ENCODE results near the gene STRIP2. TPM values are rescaled to one million over a fixed set of nuclear protein-coding genes. Genes with fewer than 3 reads are reported as not detected.
"Not testable (repeated sequence)": the region's sequence is repeated elsewhere in the genome, so short reads cannot be mapped to it uniquely, and the experiment has no call there.

STRIP2 gene
- total RNA-seq, 2 experiments from 2014 or later = 28.3 to 29.7 TPM

GRCh38 chr7:129465080-129465479 is 30.8 kb downstream of the STRIP2 start:
- no peak for DNase-seq
- H3K27ac Mint-ChIP-seq = no peak overlapping the region
- peaks cover 31% of the 10 kb centered on the region for H3K36me3 Mint-ChIP-seq (ENCODE audit: low read depth)
- no peaks in the 10 kb centered on the region for H3K9me3 Mint-ChIP-seq
- no peaks in the 10 kb centered on the region for H3K27me3 Mint-ChIP-seq
- H3K4me3 Mint-ChIP-seq = no peak overlapping the region
- ChIA-PET CTCF (interaction anchor here (1.2 to 3.0 kb wide), 4 partner anchors 8 to 97 kb away, joined by 3 to 11 read pairs (median 4); no protein-coding TSS in a partner anchor), POLR2A (interaction anchor here (1.2 kb wide), 1 partner anchor 98 kb away, joined by 3 read pairs; no protein-coding TSS in a partner anchor)
- peaks cover 8% of the 10 kb centered on the region for H3K4me1 Mint-ChIP-seq

DNA sequence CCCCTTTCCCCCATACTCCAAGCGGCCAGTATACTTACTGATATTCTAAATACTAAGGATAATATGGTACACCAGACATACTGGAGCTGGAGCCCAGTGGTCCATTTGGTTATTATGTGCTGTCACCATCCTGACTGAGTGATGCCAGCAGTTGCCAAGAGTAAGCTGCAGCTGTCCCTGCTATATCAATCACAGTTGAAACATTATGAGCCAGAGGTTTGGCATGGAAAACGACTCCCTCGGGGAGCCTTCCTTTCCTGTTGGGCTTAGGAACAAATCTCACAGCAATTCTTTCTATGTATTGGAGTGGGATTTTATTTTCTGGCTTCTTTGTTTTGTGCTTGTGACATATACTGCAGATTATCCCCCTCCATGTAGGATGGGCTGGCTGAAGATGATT is 32.6 kb downstream of the STRIP2 start:
- CTCF ChIA-PET = interaction anchor here (8.6 kb wide), 1 partner anchor 98 kb away, joined by 142 read pairs; no protein-coding TSS in a partner anchor
- H3K4me1 Mint-ChIP-seq = peaks cover 12% of the 10 kb centered on the region
- H3K36me3 Mint-ChIP-seq (ENCODE audit: low read depth) = peaks cover 31% of the 10 kb centered on the region

DNA sequence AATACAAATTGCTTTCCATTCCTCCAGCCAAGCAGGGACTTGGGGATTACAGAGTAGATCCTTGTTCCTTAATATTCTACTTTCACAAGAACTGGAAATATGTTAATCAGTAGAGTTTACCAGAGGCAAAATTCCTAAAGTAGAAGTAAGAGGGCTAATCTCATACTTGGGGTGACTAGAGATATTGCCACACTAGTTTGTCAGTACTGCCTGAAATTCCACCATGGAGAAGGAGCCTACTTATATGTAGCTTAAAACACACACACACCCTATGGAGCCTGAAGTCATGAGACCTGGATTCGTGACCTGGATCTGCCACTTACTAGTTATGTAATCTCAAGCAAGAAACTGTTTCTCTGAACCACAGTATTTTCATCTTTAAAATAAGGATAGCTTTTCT is 33.9 kb downstream of the STRIP2 start:
- DNase-seq = no peak
- Mint-ChIP-seq H3K4me3 (no peak overlapping the region), H3K36me3 (ENCODE audit: low read depth) (peaks cover 31% of the 10 kb centered on the region), H3K27ac (no peak overlapping the region), H3K27me3 (no peaks in the 10 kb centered on the region), H3K9me3 (no peaks in the 10 kb centered on the region), H3K4me1 (peaks cover 12% of the 10 kb centered on the region)
- POLR2A ChIA-PET = interaction anchor here (1.0 to 1.5 kb wide), 2 partner anchors 34 to 100 kb away, joined by 3 read pairs; partner anchors contain the start of gene STRIP2
- CTCF ChIA-PET = interaction anchor here (0.5 to 8.6 kb wide), 3 partner anchors 99 to 125 kb away, joined by 3 to 142 read pairs (median 4); no protein-coding TSS in a partner anchor

More for the DNA sequence above, 32.6 kb downstream of the STRIP2 start:
- no peak for DNase-seq
- Mint-ChIP-seq H3K4me3 (no peak overlapping the region), H3K27ac (no peak overlapping the region), H3K9me3 (no peaks in the 10 kb centered on the region), H3K27me3 (no peaks in the 10 kb centered on the region)
- POLR2A ChIA-PET = no interaction called here

DNA sequence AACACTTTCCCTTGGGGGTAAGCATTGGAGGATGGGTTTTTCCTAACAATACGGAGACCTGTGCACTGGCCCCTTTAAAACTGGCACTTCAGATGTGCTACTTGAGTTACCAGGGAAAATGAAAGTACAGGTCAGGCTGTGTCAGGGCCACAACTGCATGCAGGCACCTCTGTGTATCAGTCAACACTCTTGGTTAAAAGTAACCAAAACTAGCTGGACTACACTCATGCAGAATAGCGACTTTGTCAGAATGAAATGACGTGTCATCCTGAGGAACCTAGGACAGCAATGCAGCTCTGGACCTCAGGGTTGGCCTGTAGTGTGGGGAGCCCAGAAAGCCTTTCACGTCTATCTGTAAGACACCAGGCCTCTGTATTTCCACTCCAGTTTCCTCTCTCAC is 34.3 kb downstream of the STRIP2 start:
- CTCF ChIA-PET = interaction anchor here (1.5 to 8.6 kb wide), 3 partner anchors 92 to 125 kb away, joined by 4 to 142 read pairs (median 7); no protein-coding TSS in a partner anchor
- H3K36me3 Mint-ChIP-seq (ENCODE audit: low read depth) = peaks cover 33% of the 10 kb centered on the region
- POLR2A ChIA-PET = interaction anchor here (1.0 to 1.5 kb wide), 3 partner anchors 34 to 101 kb away, joined by 3 to 9 read pairs (median 3); partner anchors contain the start of gene STRIP2
- DNase-seq = no peak
- no peak overlapping the region for H3K4me3 Mint-ChIP-seq
- peaks cover 12% of the 10 kb centered on the region for H3K4me1 Mint-ChIP-seq
- peak overlapping the region; percentile 31 for H3K27ac Mint-ChIP-seq
- H3K9me3 Mint-ChIP-seq = no peaks in the 10 kb centered on the region
- H3K27me3 Mint-ChIP-seq = no peaks in the 10 kb centered on the region

- Mint-ChIP-seq H3K27me3 (no peaks in the 10 kb centered on the region), H3K9me3 (no peaks in the 10 kb centered on the region), H3K4me1 (peaks cover 12% of the 10 kb centered on the region), H3K27ac (no peak overlapping the region), H3K4me3 (no peak overlapping the region), H3K36me3 (ENCODE audit: low read depth) (peaks cover 31% of the 10 kb centered on the region)
- ChIA-PET CTCF (interaction anchor here (0.6 to 8.6 kb wide), 6 partner anchors 36 to 127 kb away, joined by 3 to 142 read pairs (median 7); partner anchors contain the start of gene STRIP2), POLR2A (interaction anchor here (1.5 kb wide), 1 partner anchor 102 kb away, joined by 9 read pairs; no protein-coding TSS in a partner anchor)
- no peak for DNase-seq
Observed at GRCh38 chr7:129469930-129470329, 35.7 kb downstream of the STRIP2 start.

- H3K27me3 Mint-ChIP-seq = no peaks in the 10 kb centered on the region
- H3K4me1 Mint-ChIP-seq = peaks cover 12% of the 10 kb centered on the region
- DNase-seq = no peak
- peaks cover 28% of the 10 kb centered on the region for H3K36me3 Mint-ChIP-seq (ENCODE audit: low read depth)
- CTCF ChIA-PET = interaction anchor here (0.6 to 8.6 kb wide), 9 partner anchors 36 to 307 kb away, joined by 3 to 142 read pairs (median 6); partner anchors contain the start of gene STRIP2
- no peaks in the 10 kb centered on the region for H3K9me3 Mint-ChIP-seq
- no peak overlapping the region for H3K4me3 Mint-ChIP-seq
- POLR2A ChIA-PET = interaction anchor here (3.2 kb wide), 1 partner anchor 103 kb away, joined by 10 read pairs; no protein-coding TSS in a partner anchor
- no peak overlapping the region for H3K27ac Mint-ChIP-seq
Observed at GRCh38 chr7:129470411-129470810, 36.2 kb downstream of the STRIP2 start.

- H3K9me3 Mint-ChIP-seq = no peaks in the 10 kb centered on the region
- peaks cover 12% of the 10 kb centered on the region for H3K4me1 Mint-ChIP-seq
- CTCF ChIA-PET = interaction anchor here (0.5 to 8.6 kb wide), 21 partner anchors 8 to 354 kb away, joined by 3 to 142 read pairs (median 4); partner anchors contain the start of gene STRIP2
- H3K27me3 Mint-ChIP-seq = no peaks in the 10 kb centered on the region
- H3K4me3 Mint-ChIP-seq = no peak overlapping the region
- no peak overlapping the region for H3K27ac Mint-ChIP-seq
- peaks cover 26% of the 10 kb centered on the region for H3K36me3 Mint-ChIP-seq (ENCODE audit: low read depth)
- DNase-seq = no peak
- POLR2A ChIA-PET = interaction anchor here (0.8 to 3.2 kb wide), 3 partner anchors 37 to 104 kb away, joined by 3 to 10 read pairs (median 4); partner anchors contain the start of gene STRIP2
Observed at GRCh38 chr7:129471402-129471827, 37.2 kb downstream of the STRIP2 start.

- peaks cover 25% of the 10 kb centered on the region for H3K36me3 Mint-ChIP-seq (ENCODE audit: low read depth)
- H3K9me3 Mint-ChIP-seq, H3K27ac Mint-ChIP-seq, POLR2A ChIA-PET, H3K4me3 Mint-ChIP-seq, H3K4me1 Mint-ChIP-seq, DNase-seq, H3K27me3 Mint-ChIP-seq, CTCF ChIA-PET: not testable (repeated sequence)
Observed at GRCh38 chr7:129475931-129476330, 41.7 kb downstream of the STRIP2 start.

- H3K9me3 Mint-ChIP-seq, CTCF ChIA-PET, POLR2A ChIA-PET, H3K27me3 Mint-ChIP-seq, H3K4me3 Mint-ChIP-seq, DNase-seq, H3K4me1 Mint-ChIP-seq, H3K27ac Mint-ChIP-seq: not testable (repeated sequence)
- H3K36me3 Mint-ChIP-seq (ENCODE audit: low read depth) = peaks cover 26% of the 10 kb centered on the region
Observed at GRCh38 chr7:129476398-129476797, 42.2 kb downstream of the STRIP2 start.

- Mint-ChIP-seq H3K4me1 (no peaks in the 10 kb centered on the region), H3K27me3 (no peaks in the 10 kb centered on the region), H3K27ac (no peak overlapping the region), H3K9me3 (no peaks in the 10 kb centered on the region), H3K4me3 (no peak overlapping the region), H3K36me3 (ENCODE audit: low read depth) (peaks cover 37% of the 10 kb centered on the region)
- CTCF ChIA-PET = interaction anchor here (0.7 kb wide), 1 partner anchor 112 kb away, joined by 3 read pairs; no protein-coding TSS in a partner anchor
- POLR2A ChIA-PET = interaction anchor here (1.2 kb wide), 1 partner anchor 132 kb away, joined by 3 read pairs; the partner anchor contains the start of gene NRF1
- DNase-seq = no peak
Observed at GRCh38 chr7:129479831-129480230, 45.6 kb downstream of the STRIP2 start.

GRCh38 chr7:129480674-129481363 is 46.6 kb downstream of the STRIP2 start:
- Mint-ChIP-seq H3K9me3 (no peaks in the 10 kb centered on the region), H3K36me3 (ENCODE audit: low read depth) (peaks cover 36% of the 10 kb centered on the region), H3K4me3 (no peak overlapping the region), H3K27ac (no peak overlapping the region), H3K27me3 (no peaks in the 10 kb centered on the region), H3K4me1 (no peaks in the 10 kb centered on the region)
- CTCF ChIA-PET = interaction anchor here (0.5 to 1.4 kb wide), 4 partner anchors 9 to 197 kb away, joined by 3 read pairs; no protein-coding TSS in a partner anchor
- POLR2A ChIA-PET = interaction anchor here (1.2 kb wide), 1 partner anchor 131 kb away, joined by 3 read pairs; the partner anchor contains the start of gene NRF1
- DNase-seq = no peak

DNA sequence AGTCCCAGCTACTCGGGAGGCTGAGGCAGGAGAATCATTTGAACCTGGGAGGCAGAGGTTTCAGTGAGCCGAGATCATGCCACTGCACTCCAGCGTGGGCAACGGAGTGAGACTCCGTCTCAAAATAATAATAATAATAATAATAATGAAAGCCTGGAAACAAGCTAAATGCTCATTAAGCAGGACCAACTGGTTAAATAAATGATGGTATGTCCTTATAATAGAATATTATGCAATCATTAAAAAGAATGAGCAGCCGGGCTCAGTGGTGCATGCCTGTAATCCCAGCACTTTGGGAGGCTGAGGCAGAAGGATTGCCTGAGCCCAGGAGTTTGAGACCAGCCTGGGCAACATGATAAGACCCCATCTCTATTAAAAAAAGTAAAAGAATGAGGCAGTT is 47.1 kb downstream of the STRIP2 start:
- not testable (repeated sequence) for H3K27me3 Mint-ChIP-seq, H3K4me3 Mint-ChIP-seq, H3K4me1 Mint-ChIP-seq, H3K9me3 Mint-ChIP-seq, DNase-seq, H3K27ac Mint-ChIP-seq
- CTCF ChIA-PET = interaction anchor here (0.5 to 1.4 kb wide), 4 partner anchors 10 to 197 kb away, joined by 3 read pairs; no protein-coding TSS in a partner anchor
- H3K36me3 Mint-ChIP-seq (ENCODE audit: low read depth) = peaks cover 41% of the 10 kb centered on the region
- POLR2A ChIA-PET = interaction anchor here (1.6 kb wide), 1 partner anchor 47 kb away, joined by 3 read pairs; the partner anchor contains the start of gene STRIP2

GRCh38 chr7:129482781-129483180 is 48.5 kb downstream of the STRIP2 start:
- Mint-ChIP-seq H3K4me1 (no peaks in the 10 kb centered on the region), H3K36me3 (ENCODE audit: low read depth) (peaks cover 42% of the 10 kb centered on the region), H3K9me3 (no peaks in the 10 kb centered on the region), H3K4me3 (no peak overlapping the region), H3K27ac (no peak overlapping the region), H3K27me3 (no peaks in the 10 kb centered on the region)
- ChIA-PET POLR2A (interaction anchor here (1.6 kb wide), 1 partner anchor 49 kb away, joined by 3 read pairs; the partner anchor contains the start of gene STRIP2), CTCF (interaction anchor here (1.3 kb wide), 1 partner anchor 264 kb away, joined by 4 read pairs; no protein-coding TSS in a partner anchor)
- DNase-seq = no peak

Measured in activated CD4-positive, alpha-beta memory T cell treated with anti-CD3 and anti-CD28 coated beads, Interleukin-2, amount 10 ng/mL, durations not matched to agents 7 days and 5 days (primary cell).